ENCODE measurements around the gene C21orf91.
"Not testable (repeated sequence)": the region's sequence is repeated elsewhere in the genome, so short reads cannot be mapped to it uniquely, and the experiment has no call there.

GRCh38 chr21:17775021-17775420 lies 44.1 kb downstream of the C21orf91 start:
- not testable (repeated sequence) for TF ChIP-seq CTCF (conservative IDR thresholded peaks at IDR 0.05 in 1 of 2, IDR thresholded peaks at IDR 0.05 in 1 of 2; ENCODE audit: extremely low read depth in 1 of 2, insufficient read depth in 1 of 2, low read depth in 1 of 2, low read length in 2 of 2); EZH2 (IDR thresholded peaks at IDR 0.05; ENCODE audit: borderline replicate concordance, low read length)
